Keratinocyte (primary cell): ENCODE measurements around the gene DUSP3. TPM values are rescaled to one million over a fixed set of nuclear protein-coding genes. Genes with fewer than 3 reads are reported as not detected.
A peak's percentile ranks its signal among the peaks of the same experiment; 100 is the strongest.

Experiments used
- DNase-seq: peaks from one replicate; pipeline ENCODE4 v3.0.0-alpha.2; 2011; ENCODE audit warnings: low read depth, missing footprints, low spot score
- FAIRE-seq: peaks from 2 replicates; lab custom pipeline; 2011; peaks lifted over from hg19 to GRCh38; lab: Jason Lieb, UNC
- H2AFZ ChIP-seq: 2 replicates; pipeline ENCODE4 v1.6.0; 2012; ENCODE audit warnings: low read length, control low read depth, inconsistent platforms; ENCODE audit not compliant: control insufficient read depth
- H3K27ac ChIP-seq: 2 replicates; pipeline ENCODE4 v1.5.1; 2011; ENCODE audit warnings: low read length; ENCODE audit not compliant: control insufficient read depth, insufficient read depth
- H3K27me3 ChIP-seq: 3 replicates; pipeline ENCODE4 v1.6.0; 2011; ENCODE audit warnings: low read length; ENCODE audit not compliant: control insufficient read depth, insufficient read depth; ENCODE audit errors: extremely low read depth
- H3K36me3 ChIP-seq, 2 experiments: 2 replicates in 1 of 2; 3 replicates in 1 of 2; pipeline ENCODE4 v1.5.1; 2011; ENCODE audit warnings: low read length in 2 of 2, mild to moderate bottlenecking in 1 of 2; ENCODE audit not compliant: control insufficient read depth in 2 of 2, insufficient read depth in 2 of 2; ENCODE audit errors: extremely low read depth in 1 of 2
- H3K4me1 ChIP-seq: 3 replicates; pipeline ENCODE4 v1.5.1; 2011; ENCODE audit warnings: low read length; ENCODE audit not compliant: control insufficient read depth, insufficient read depth; ENCODE audit errors: extremely low read depth
- H3K4me2 ChIP-seq: 3 replicates; pipeline ENCODE4 v1.6.0; 2011; ENCODE audit warnings: low read depth, low read length; ENCODE audit not compliant: control insufficient read depth, insufficient read depth; ENCODE audit errors: extremely low read depth
- H3K4me3 ChIP-seq, 3 experiments: fragments of 200-600 bp in 1 of 3; sonication (generic) in 1 of 3; 2 replicates in 2 of 3; 3 replicates in 1 of 3; pipeline ENCODE4 v1.5.1; 2011 to 2016; ENCODE audit warnings: low read length in 3 of 3, mild to moderate bottlenecking in 3 of 3, control low read depth in 2 of 3, inconsistent platforms in 1 of 3, low read depth in 1 of 3, mixed read lengths in 1 of 3, mixed run types in 1 of 3, moderate library complexity in 1 of 3; ENCODE audit not compliant: control insufficient read depth in 2 of 3, insufficient read depth in 2 of 3; ENCODE audit errors: extremely low read depth in 1 of 3
- H3K79me2 ChIP-seq: 2 replicates; pipeline ENCODE4 v1.6.0; 2012; ENCODE audit warnings: low read length; ENCODE audit not compliant: control insufficient read depth, insufficient read depth
- H3K9ac ChIP-seq: 3 replicates; pipeline ENCODE4 v1.6.0; 2011; ENCODE audit warnings: low read length; ENCODE audit not compliant: control insufficient read depth, insufficient read depth; ENCODE audit errors: extremely low read depth
- H3K9me1 ChIP-seq: 3 replicates; pipeline ENCODE4 v1.6.0; 2011; ENCODE audit warnings: low read length; ENCODE audit not compliant: control insufficient read depth, insufficient read depth; ENCODE audit errors: extremely low read depth
- H3K9me3 ChIP-seq: 2 replicates; pipeline ENCODE4 v1.5.1; 2012; ENCODE audit warnings: low read depth, low read length; ENCODE audit not compliant: control insufficient read depth
- H4K20me1 ChIP-seq: 3 replicates; pipeline ENCODE4 v1.6.0; 2011; ENCODE audit warnings: low read length; ENCODE audit not compliant: control insufficient read depth, insufficient read depth; ENCODE audit errors: extremely low read depth
- CTCF ChIP-seq, 3 experiments: IDR thresholded peaks in 1 of 3; conservative IDR thresholded peaks in 1 of 3; optimal IDR thresholded peaks in 1 of 3; 2 replicates in 2 of 3; 3 replicates in 1 of 3; pipeline versions ENCODE3 to v1.5.1; 2011; ENCODE audit warnings: low read length in 3 of 3, mild to moderate bottlenecking in 3 of 3, moderate library complexity in 2 of 3, control low read depth in 1 of 3, inconsistent platforms in 1 of 3; ENCODE audit not compliant: insufficient read depth in 2 of 3; ENCODE audit errors: extremely low read depth in 1 of 3
- EZH2 ChIP-seq: IDR thresholded peaks from one replicate; pipeline ENCODE4 v1.6.1; 2012; ENCODE audit warnings: inconsistent platforms, mild to moderate bottlenecking, low read length, moderate library complexity
- dilution Hi-C: fragments of 300-500 bp; cut with MboI; formaldehyde crosslinking; loops from one replicate; pipeline ENCODE4 v1.7.0; 2020; ENCODE audit warnings: low sequenced_read_pairs; ENCODE audit not compliant: extremely low pct_ligation_motif_present
- polyA plus RNA-seq, 5 experiments: library from polyadenylated mRNA; depleted of rRNA in 3 of 5; stranded (reverse) in 3 of 5; stranded (forward) in 1 of 5; unstranded in 1 of 5; fragments of >200 nt; gene quantifications; 1 replicate in 1 of 5; 2 replicates in 3 of 5; 3 replicates in 1 of 5; pipeline versions ENCODE4 v1.2.1 to v1.2.3, GENCODE V29; 2011 to 2012; ENCODE audit warnings: missing spikeins in 2 of 5, low read depth in 1 of 5, low replicate concordance in 1 of 5

Gene DUSP3
- polyA plus RNA-seq, 1 donor (not counting 4 experiments of a cell fraction or from before 2014, with no cell fraction given) = 39.2 TPM

GRCh38 chr17:43719578-43719977 lies 59.2 kb downstream of the DUSP3 start:
- no peaks in the 10 kb centered on the region for H4K20me1 ChIP-seq
- no peak overlapping the region for H3K27ac ChIP-seq
- dilution Hi-C loops = no loop called here
- no peak for TF ChIP-seq EZH2
- TF ChIP-seq CTCF (optimal IDR thresholded peaks at IDR 0.05 in 1 of 3, IDR thresholded peaks at IDR 0.05 in 1 of 3, conservative IDR thresholded peaks at IDR 0.05 in 1 of 3; ENCODE audit: extremely low read depth in 1 of 3, insufficient read depth in 2 of 3, low read length in 3 of 3) = no peak
- no peak overlapping the region for H3K9ac ChIP-seq
- DNase-seq (no peak), FAIRE-seq (peak; percentile 55)
- no peak overlapping the region for H2AFZ ChIP-seq
- no peaks in the 10 kb centered on the region for H3K79me2 ChIP-seq
- H3K36me3 ChIP-seq = no peaks in the 10 kb centered on the region
- H3K4me3 ChIP-seq = no peak overlapping the region
- H3K9me1 ChIP-seq = no peaks in the 10 kb centered on the region
- peak overlapping the region; percentile 86 for H3K4me2 ChIP-seq
- no peaks in the 10 kb centered on the region for H3K27me3 ChIP-seq
- H3K4me1 ChIP-seq = peaks cover 18% of the 10 kb centered on the region
- H3K9me3 ChIP-seq = no peaks in the 10 kb centered on the region

GRCh38 chr17:43718544-43718943 lies 60.2 kb downstream of the DUSP3 start:
- Histone ChIP-seq H3K27me3 (no peaks in the 10 kb centered on the region), H3K9ac (no peak overlapping the region), H3K79me2 (no peaks in the 10 kb centered on the region), H3K36me3 (no peaks in the 10 kb centered on the region), H2AFZ (no peak overlapping the region), H3K9me3 (no peaks in the 10 kb centered on the region), H3K4me1 (peaks cover 22% of the 10 kb centered on the region), H3K27ac (no peak overlapping the region), H3K4me3 (no peak overlapping the region), H4K20me1 (no peaks in the 10 kb centered on the region), H3K4me2 (no peak overlapping the region), H3K9me1 (no peaks in the 10 kb centered on the region)
- dilution Hi-C loops = no loop called here
- FAIRE-seq = no peak
- no peak for DNase-seq
- TF ChIP-seq EZH2 (no peak), CTCF (optimal IDR thresholded peaks at IDR 0.05 in 1 of 3, IDR thresholded peaks at IDR 0.05 in 1 of 3, conservative IDR thresholded peaks at IDR 0.05 in 1 of 3; ENCODE audit: extremely low read depth in 1 of 3, insufficient read depth in 2 of 3, low read length in 3 of 3) (no peak)
